VCaP (cell line): ENCODE data around the gene DPF3.

ENCODE experiments used
- H3K27ac ChIP-seq: fragments of 450-650 bp; 2 replicates; pipeline ENCODE4 v1.5.1; 2017
- CTCF ChIP-seq: fragments of 450-650 bp; conservative IDR thresholded peaks from 2 replicates; pipeline ENCODE4 v1.5.1; 2017; ENCODE audit warnings: mild to moderate bottlenecking, moderate library complexity

Gene DPF3

GRCh38 chr14:72583316-72584272 is 310.3 kb downstream of the DPF3 start:
- no peak for TF ChIP-seq CTCF

GRCh38 chr14:72582582-72582981 is 311.3 kb downstream of the DPF3 start:
- no peak overlapping the region for H3K27ac ChIP-seq
- TF ChIP-seq CTCF = no peak

More at GRCh38 chr14:72583316-72584272, 310.3 kb downstream of the DPF3 start:
- no peak overlapping the region for H3K27ac ChIP-seq

- no peak overlapping the region for H3K27ac ChIP-seq
- no peak for TF ChIP-seq CTCF
These were observed 315.4 kb downstream of the DPF3 start for GRCh38 chr14:72578514-72578913.

- H3K27ac ChIP-seq = no peak overlapping the region
- TF ChIP-seq CTCF = no peak
These were observed 316.4 kb downstream of the DPF3 start for GRCh38 chr14:72577521-72577920.

- no peak for TF ChIP-seq CTCF
- H3K27ac ChIP-seq = no peak overlapping the region
These were observed 317.6 kb downstream of the DPF3 start for GRCh38 chr14:72576258-72576657.

- no peak for TF ChIP-seq CTCF
- no peak overlapping the region for H3K27ac ChIP-seq
These were observed 319.2 kb downstream of the DPF3 start for GRCh38 chr14:72574715-72575114.

GRCh38 chr14:72573725-72574417 is 320.0 kb downstream of the DPF3 start:
- no peak overlapping the region for H3K27ac ChIP-seq
- no peak for TF ChIP-seq CTCF
